Trophoblast cell (in vitro differentiated cells and primary cell): Measurements from ENCODE around the gene EPHB1.
"Not testable (repeated sequence)": the region's sequence is repeated elsewhere in the genome, so short reads cannot be mapped to it uniquely, and the experiment has no call there.

Source experiments
- DNase-seq, 2 donors: peaks; one replicate each; pipeline ENCODE4 v3.0.0-alpha.2; 2016
- H2AFZ ChIP-seq: 2 replicates; pipeline ENCODE4 v1.6.1; 2013; ENCODE audit warnings: low read length, moderate library complexity, mild to moderate bottlenecking; ENCODE audit not compliant: insufficient read depth, poor library complexity
- H2AK5ac ChIP-seq: 2 replicates; pipeline ENCODE4 v1.6.1; 2013; ENCODE audit warnings: mild to moderate bottlenecking, low read length
- H2BK120ac ChIP-seq: 2 replicates; pipeline ENCODE4 v1.6.1; 2013; ENCODE audit warnings: low read length, mild to moderate bottlenecking, moderate library complexity; ENCODE audit not compliant: insufficient read depth, poor library complexity
- H2BK12ac ChIP-seq: 2 replicates; pipeline ENCODE4 v1.6.1; 2013; ENCODE audit warnings: mild to moderate bottlenecking, low read length, moderate library complexity
- H2BK5ac ChIP-seq: 2 replicates; pipeline ENCODE4 v1.6.1; 2013; ENCODE audit warnings: low read length, low read depth, moderate library complexity, mild to moderate bottlenecking; ENCODE audit not compliant: poor library complexity
- H3K14ac ChIP-seq: 2 replicates; pipeline ENCODE4 v1.6.1; 2013; ENCODE audit warnings: mild to moderate bottlenecking, low read length
- H3K18ac ChIP-seq: 2 replicates; pipeline ENCODE4 v1.6.1; 2013; ENCODE audit warnings: mild to moderate bottlenecking, low read length
- H3K23ac ChIP-seq: 2 replicates; pipeline ENCODE4 v1.6.1; 2013; ENCODE audit warnings: low read length
- H3K27ac ChIP-seq: 2 replicates; pipeline ENCODE4 v1.5.1; 2013; ENCODE audit warnings: low read depth, mild to moderate bottlenecking, inconsistent platforms, low read length, moderate library complexity
- H3K27me3 ChIP-seq: 2 replicates; pipeline ENCODE4 v1.6.1; 2013; ENCODE audit warnings: inconsistent platforms, mild to moderate bottlenecking, low read length, moderate library complexity; ENCODE audit not compliant: insufficient read depth
- H3K36me3 ChIP-seq, 2 experiments: 1 replicate in 1 of 2; 2 replicates in 1 of 2; pipeline ENCODE4 v1.6.1; 2013; ENCODE audit warnings: low read length in 2 of 2, mild to moderate bottlenecking in 2 of 2, moderate library complexity in 1 of 2; ENCODE audit not compliant: insufficient read depth in 2 of 2, control insufficient read depth in 1 of 2
- H3K4ac ChIP-seq: 2 replicates; pipeline ENCODE4 v1.6.1; 2013; ENCODE audit warnings: low read depth, mild to moderate bottlenecking, low read length, moderate library complexity
- H3K4me1 ChIP-seq, 2 experiments: 1 replicate in 1 of 2; 2 replicates in 1 of 2; pipeline ENCODE4 v1.6.1; 2013; ENCODE audit warnings: low read length in 2 of 2, mild to moderate bottlenecking in 2 of 2, moderate library complexity in 1 of 2; ENCODE audit not compliant: insufficient read depth in 2 of 2, control insufficient read depth in 1 of 2
- H3K4me2 ChIP-seq: 2 replicates; pipeline ENCODE4 v1.6.1; 2013; ENCODE audit warnings: inconsistent platforms, mild to moderate bottlenecking, low read length, moderate library complexity
- H3K4me3 ChIP-seq: 2 replicates; pipeline ENCODE4 v1.5.1; 2013; ENCODE audit warnings: mild to moderate bottlenecking, low read depth, low read length, inconsistent platforms
- H3K79me1 ChIP-seq: one replicate; pipeline ENCODE4 v1.6.1; 2013; ENCODE audit warnings: low read length
- H3K79me2 ChIP-seq: 2 replicates; pipeline ENCODE4 v1.6.1; 2013; ENCODE audit warnings: low read length, mild to moderate bottlenecking; ENCODE audit not compliant: control insufficient read depth, insufficient read depth, poor library complexity
- H3K9ac ChIP-seq: 2 replicates; pipeline ENCODE4 v1.6.1; 2013; ENCODE audit warnings: mild to moderate bottlenecking, low read length
- H3K9me3 ChIP-seq: 2 replicates; pipeline ENCODE4 v1.6.1; 2013; ENCODE audit warnings: low read depth, mild to moderate bottlenecking, control low read depth, inconsistent platforms, low read length; ENCODE audit not compliant: insufficient read depth
- H4K12ac ChIP-seq: 2 replicates; pipeline ENCODE4 v1.6.1; 2013; ENCODE audit warnings: low read depth, mild to moderate bottlenecking, low read length, moderate library complexity
- H4K8ac ChIP-seq: 2 replicates; pipeline ENCODE4 v1.6.1; 2013; ENCODE audit warnings: low read depth, mild to moderate bottlenecking, low read length, moderate library complexity
- H4K91ac ChIP-seq: one replicate; pipeline ENCODE4 v1.6.1; 2013; ENCODE audit warnings: low read depth, mild to moderate bottlenecking, low read length, moderate library complexity
- WGBS: extraction: QIAGEN DNeasy Blood & Tissue Kit; methylation state at CpG from one replicate; pipeline ENCODE4 v1.1.7; 2013; ENCODE audit warnings: missing lambda C conversion rate; ENCODE audit not compliant: insufficient read length, insufficient coverage; ENCODE audit errors: extremely low coverage; 5-methylcytosine and 5-hydroxymethylcytosine counted together

The EPHB1 gene

GRCh38 chr3:134776518-134776917 lies 18.5 kb upstream of the EPHB1 start:
- Histone ChIP-seq H2BK5ac (no peak overlapping the region), H3K4me3 (no peak overlapping the region), H2AFZ (no peak overlapping the region), H3K79me2 (no peaks in the 10 kb centered on the region), H2AK5ac (no peak overlapping the region), H3K18ac (no peak overlapping the region), H3K27ac (no peak overlapping the region), H3K14ac (no peak overlapping the region), H3K79me1 (no peaks in the 10 kb centered on the region), H4K8ac (no peak overlapping the region), H3K4me2 (no peak overlapping the region), H3K9me3 (no peaks in the 10 kb centered on the region), H3K23ac (no peak overlapping the region), H4K12ac (no peak overlapping the region), H3K4me1 (no peaks in the 10 kb centered on the region), H3K36me3 (no peaks in the 10 kb centered on the region), H2BK120ac (no peak overlapping the region), H3K27me3 (no peaks in the 10 kb centered on the region), H2BK12ac (no peak overlapping the region), H3K9ac (no peak overlapping the region), H3K4ac (no peak overlapping the region), H4K91ac (no peak overlapping the region)
- DNase-seq, result no peak
- WGBS, result no CpG with 5 or more reads among the region's 1 CpG

GRCh38 chr3:134777341-134777740 lies 17.7 kb upstream of the EPHB1 start:
- no CpG with 5 or more reads among the region's 5 CpGs for WGBS

GRCh38 chr3:134788283-134788682 lies 6.8 kb upstream of the EPHB1 start:
- not testable (repeated sequence) for H4K8ac ChIP-seq, H2BK12ac ChIP-seq, H2BK5ac ChIP-seq, H3K4me2 ChIP-seq, H4K91ac ChIP-seq, H2AK5ac ChIP-seq, H3K14ac ChIP-seq, H3K18ac ChIP-seq, DNase-seq, H3K27me3 ChIP-seq, H2BK120ac ChIP-seq, H3K79me1 ChIP-seq, H3K4me3 ChIP-seq, H3K27ac ChIP-seq, H3K4me1 ChIP-seq, H3K23ac ChIP-seq, H3K36me3 ChIP-seq, H3K9ac ChIP-seq, H4K12ac ChIP-seq, H3K4ac ChIP-seq, H3K9me3 ChIP-seq, H2AFZ ChIP-seq, H3K79me2 ChIP-seq
- WGBS, result no CpG with 5 or more reads among the region's 4 CpGs

More at GRCh38 chr3:134777341-134777740, 17.7 kb upstream of the EPHB1 start:
- H3K9me3 ChIP-seq, result no peaks in the 10 kb centered on the region
- H4K12ac ChIP-seq, result no peak overlapping the region
- H3K4ac ChIP-seq, result no peak overlapping the region
- no peaks in the 10 kb centered on the region for H3K4me1 ChIP-seq
- DNase-seq, result no peak
- H3K9ac ChIP-seq, result no peak overlapping the region
- no peak overlapping the region for H3K4me3 ChIP-seq
- no peaks in the 10 kb centered on the region for H3K79me1 ChIP-seq
- no peak overlapping the region for H3K4me2 ChIP-seq
- no peak overlapping the region for H2AFZ ChIP-seq
- H2BK5ac ChIP-seq, result no peak overlapping the region
- H2AK5ac ChIP-seq, result no peak overlapping the region
- H3K27ac ChIP-seq, result no peak overlapping the region
- H3K23ac ChIP-seq, result no peak overlapping the region
- H2BK12ac ChIP-seq, result no peak overlapping the region
- H3K27me3 ChIP-seq, result no peaks in the 10 kb centered on the region
- H3K14ac ChIP-seq, result no peak overlapping the region
- H4K8ac ChIP-seq, result no peak overlapping the region
- H3K79me2 ChIP-seq, result no peaks in the 10 kb centered on the region
- H4K91ac ChIP-seq, result no peak overlapping the region
- H2BK120ac ChIP-seq, result no peak overlapping the region
- no peaks in the 10 kb centered on the region for H3K36me3 ChIP-seq
- H3K18ac ChIP-seq, result no peak overlapping the region

GRCh38 chr3:134790065-134790464 lies 5.0 kb upstream of the EPHB1 start:
- Histone ChIP-seq H3K4me3 (no peak overlapping the region), H3K18ac (no peak overlapping the region), H3K36me3 (no peaks in the 10 kb centered on the region), H4K12ac (no peak overlapping the region), H3K9ac (no peak overlapping the region), H3K27me3 (no peaks in the 10 kb centered on the region), H3K4me2 (no peak overlapping the region), H3K27ac (no peak overlapping the region), H2BK12ac (no peak overlapping the region), H3K4me1 (no peaks in the 10 kb centered on the region), H2AK5ac (no peak overlapping the region), H3K23ac (no peak overlapping the region), H2AFZ (no peak overlapping the region), H3K14ac (no peak overlapping the region), H4K91ac (no peak overlapping the region), H2BK120ac (no peak overlapping the region), H3K79me1 (no peaks in the 10 kb centered on the region), H2BK5ac (no peak overlapping the region), H3K9me3 (no peaks in the 10 kb centered on the region), H3K79me2 (no peaks in the 10 kb centered on the region), H3K4ac (no peak overlapping the region), H4K8ac (no peak overlapping the region)
- no CpG with 5 or more reads among the region's 2 CpGs for WGBS
- DNase-seq, result no peak
